Tibial nerve (tissue), 4 donors: ENCODE results near the gene CHD2. TPM values are rescaled to one million over a fixed set of nuclear protein-coding genes. Genes with fewer than 3 reads are reported as not detected.

ENCODE experiments used
- DNase-seq, 2 donors: peaks; one replicate each; pipeline ENCODE4 v3.0.0-alpha.2; 2019; ENCODE audit warnings: low spot score in 2 of 2
- H3K27ac ChIP-seq, 4 donors: fragments of 200-600 bp; sonication (generic) in 3 of 4; one replicate each; pipeline ENCODE4 v1.5.1; 2017 to 2019; ENCODE audit warnings: mild to moderate bottlenecking in 1 of 4
- H3K27me3 ChIP-seq, 2 donors: fragments of 200-600 bp; sonication (generic) in 1 of 2; one replicate each; pipeline versions ENCODE4 v1.5.1 to v1.6.0; 2017 to 2019
- H3K36me3 ChIP-seq, 3 donors: fragments of 200-600 bp; sonication (generic); one replicate each; pipeline ENCODE4 v1.5.1; 2018 to 2019
- H3K4me1 ChIP-seq, 4 donors: fragments of 200-600 bp; sonication (generic) in 3 of 4; one replicate each; pipeline ENCODE4 v1.5.1; 2017 to 2019
- H3K4me3 ChIP-seq, 4 donors: fragments of 200-600 bp; sonication (generic) in 3 of 4; one replicate each; pipeline ENCODE4 v1.5.1; 2017 to 2019; ENCODE audit warnings: mild to moderate bottlenecking in 1 of 4, moderate library complexity in 1 of 4
- H3K9me3 ChIP-seq, 4 donors: fragments of 200-600 bp; sonication (generic) in 3 of 4; one replicate each; pipeline ENCODE4 v1.5.1; 2017 to 2019
- EP300 ChIP-seq, 2 donors: sonication (generic); formaldehyde crosslinking; IDR thresholded peaks; one replicate each; pipeline ENCODE4 v1.6.1; 2017; ENCODE audit warnings: antibody characterized with exemption in 2 of 2, mild to moderate bottlenecking in 1 of 2
- POLR2A ChIP-seq, 2 donors: fragments of 450-650 bp; IDR thresholded peaks; one replicate each; pipeline ENCODE4 v1.6.1; 2017; ENCODE audit warnings: antibody characterized with exemption in 2 of 2, mild to moderate bottlenecking in 2 of 2, moderate library complexity in 2 of 2
- WGBS, 2 donors: methylation state at CpG; one replicate each; pipeline ENCODE4 v1.1.5; 2018; 5-methylcytosine and 5-hydroxymethylcytosine counted together
- total RNA-seq, 4 donors: library from RNA; depleted of rRNA; stranded (reverse); fragments of >200 nt; gene quantifications; one replicate each; pipeline ENCODE4 v1.1.0, GENCODE V29; 2016
- TF ChIP-seq, protein P1 (sequence below), 5 experiments: fragments of 200-600 bp in 3 of 5; fragments of 450-650 bp in 2 of 5; sonication (generic) in 3 of 5; IDR thresholded peaks; one replicate each; pipeline ENCODE4 v1.5.1; 2016 to 2019; ENCODE audit warnings: antibody characterized with exemption in 5 of 5, mild to moderate bottlenecking in 3 of 5, moderate library complexity in 2 of 5

CHD2 gene
- total RNA-seq, 4 donors from 2014 or later = 96.5 to 133 (median 102) TPM

- WGBS, 2 donors = 72 to 80% methylated on average over 2 of the region's 2 CpGs
- no peak overlapping the region for H3K4me3 ChIP-seq
- no peaks in the 10 kb centered on the region for H3K27me3 ChIP-seq
- no peak for DNase-seq
- no peaks in the 10 kb centered on the region for H3K9me3 ChIP-seq
- TF ChIP-seq POLR2A (IDR thresholded peaks at IDR 0.05) (no peak), EP300 (IDR thresholded peaks at IDR 0.05) (no peak)
- TF ChIP-seq, protein P1, sequence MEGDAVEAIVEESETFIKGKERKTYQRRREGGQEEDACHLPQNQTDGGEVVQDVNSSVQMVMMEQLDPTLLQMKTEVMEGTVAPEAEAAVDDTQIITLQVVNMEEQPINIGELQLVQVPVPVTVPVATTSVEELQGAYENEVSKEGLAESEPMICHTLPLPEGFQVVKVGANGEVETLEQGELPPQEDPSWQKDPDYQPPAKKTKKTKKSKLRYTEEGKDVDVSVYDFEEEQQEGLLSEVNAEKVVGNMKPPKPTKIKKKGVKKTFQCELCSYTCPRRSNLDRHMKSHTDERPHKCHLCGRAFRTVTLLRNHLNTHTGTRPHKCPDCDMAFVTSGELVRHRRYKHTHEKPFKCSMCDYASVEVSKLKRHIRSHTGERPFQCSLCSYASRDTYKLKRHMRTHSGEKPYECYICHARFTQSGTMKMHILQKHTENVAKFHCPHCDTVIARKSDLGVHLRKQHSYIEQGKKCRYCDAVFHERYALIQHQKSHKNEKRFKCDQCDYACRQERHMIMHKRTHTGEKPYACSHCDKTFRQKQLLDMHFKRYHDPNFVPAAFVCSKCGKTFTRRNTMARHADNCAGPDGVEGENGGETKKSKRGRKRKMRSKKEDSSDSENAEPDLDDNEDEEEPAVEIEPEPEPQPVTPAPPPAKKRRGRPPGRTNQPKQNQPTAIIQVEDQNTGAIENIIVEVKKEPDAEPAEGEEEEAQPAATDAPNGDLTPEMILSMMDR (IDR thresholded peaks at IDR 0.05) = no peak
- H3K36me3 ChIP-seq = peaks cover 0 to 95% (median 50%) of the 10 kb centered on the region in 3 donors
- no peaks in the 10 kb centered on the region for H3K4me1 ChIP-seq
- peak overlapping the region in 1 of 4 donors; percentile 17 for H3K27ac ChIP-seq
Observed at GRCh38 chr15:93001881-93002280, 101.8 kb downstream of the CHD2 start.

GRCh38 chr15:93005133-93005532, 105.0 kb downstream of the CHD2 start:
- DNase-seq = no peak
- WGBS, 2 donors = 78 to 87% methylated on average over 4 of the region's 4 CpGs
- no peak overlapping the region for H3K27ac ChIP-seq
- TF ChIP-seq EP300 (IDR thresholded peaks at IDR 0.05) = no peak
- no peaks in the 10 kb centered on the region for H3K9me3 ChIP-seq
- H3K36me3 ChIP-seq = peaks cover 0 to 89% (median 37%) of the 10 kb centered on the region in 3 donors
- no peaks in the 10 kb centered on the region for H3K4me1 ChIP-seq
- H3K27me3 ChIP-seq = no peaks in the 10 kb centered on the region
- H3K4me3 ChIP-seq = no peak overlapping the region

DNA sequence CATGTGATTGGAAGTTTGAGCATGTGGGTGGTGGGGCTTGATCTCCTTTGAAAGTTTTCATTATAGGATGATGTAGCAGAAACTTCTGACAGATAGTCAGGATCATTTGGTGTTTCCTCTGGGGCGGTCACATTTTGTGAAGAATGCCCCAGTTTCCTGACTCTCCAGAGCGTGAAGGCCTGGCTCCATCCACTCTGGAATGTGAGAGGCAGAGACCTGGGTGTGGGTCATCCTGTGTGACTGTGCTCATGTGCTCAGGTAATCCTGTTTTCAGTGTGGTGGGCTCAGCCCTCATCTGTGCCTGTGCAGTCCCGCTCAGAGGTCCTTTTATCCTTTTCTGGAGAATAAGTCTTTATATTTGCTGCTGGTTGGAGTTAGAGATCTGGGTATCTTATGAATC, 107.9 kb downstream of the CHD2 start:
- Histone ChIP-seq H3K36me3 (peaks cover 0 to 89% (median 40%) of the 10 kb centered on the region in 3 donors), H3K9me3 (no peaks in the 10 kb centered on the region), H3K4me1 (no peaks in the 10 kb centered on the region), H3K4me3 (no peak overlapping the region), H3K27me3 (no peaks in the 10 kb centered on the region), H3K27ac (no peak overlapping the region)
- WGBS, 2 donors = 92 to 97% methylated on average over 3 of the region's 3 CpGs
- no peak for DNase-seq
- TF ChIP-seq POLR2A (IDR thresholded peaks at IDR 0.05) = no peak
- no peak for TF ChIP-seq EP300 (IDR thresholded peaks at IDR 0.05)
- TF ChIP-seq, protein P1 (IDR thresholded peaks at IDR 0.05) = no peak

GRCh38 chr15:93012786-93013185, 112.7 kb downstream of the CHD2 start:
- TF ChIP-seq POLR2A (IDR thresholded peaks at IDR 0.05) (no peak), EP300 (IDR thresholded peaks at IDR 0.05) (no peak)
- TF ChIP-seq, protein P1 (IDR thresholded peaks at IDR 0.05) = no peak
- H3K36me3 ChIP-seq = peaks cover 3 to 96% (median 42%) of the 10 kb centered on the region in 3 donors
- no peak for DNase-seq
- H3K27me3 ChIP-seq = no peaks in the 10 kb centered on the region
- no peaks in the 10 kb centered on the region for H3K9me3 ChIP-seq
- WGBS, 2 donors = 67 to 80% methylated on average over 1 of the region's 1 CpG
- H3K4me1 ChIP-seq = no peaks in the 10 kb centered on the region
- no peak overlapping the region for H3K27ac ChIP-seq
- H3K4me3 ChIP-seq = no peak overlapping the region

DNA sequence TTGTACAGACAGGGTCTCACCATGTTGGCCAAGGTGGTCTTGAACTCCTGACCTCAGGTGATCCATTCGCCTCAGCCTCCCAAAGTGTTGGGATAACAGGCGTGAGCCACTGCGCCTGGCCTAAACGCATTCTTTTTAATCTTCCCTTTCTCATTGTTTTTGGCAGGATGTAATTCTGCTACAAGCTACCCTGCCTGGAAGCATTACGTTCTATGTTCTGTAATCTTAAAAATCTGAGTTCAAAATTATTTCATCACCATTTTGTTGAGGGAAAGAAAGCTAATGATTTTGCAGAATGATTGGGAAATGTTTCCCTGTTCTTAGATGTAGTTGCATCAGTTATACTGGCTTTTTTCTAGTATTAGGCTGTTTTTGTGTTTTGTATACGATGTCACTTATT, 117.4 kb downstream of the CHD2 start:
- no peak for TF ChIP-seq POLR2A (IDR thresholded peaks at IDR 0.05)
- TF ChIP-seq, protein P1 (IDR thresholded peaks at IDR 0.05) = no peak
- TF ChIP-seq EP300 (IDR thresholded peaks at IDR 0.05) = no peak
- Histone ChIP-seq H3K36me3 (peaks cover 3 to 95% (median 45%) of the 10 kb centered on the region in 3 donors), H3K27ac (no peak overlapping the region), H3K4me1 (no peaks in the 10 kb centered on the region), H3K27me3 (no peaks in the 10 kb centered on the region), H3K9me3 (no peaks in the 10 kb centered on the region), H3K4me3 (no peak overlapping the region)
- WGBS, 2 donors = 88 to 89% methylated on average over 6 of the region's 6 CpGs
- DNase-seq = no peak

- no peaks in the 10 kb centered on the region for H3K4me1 ChIP-seq
- peaks cover 3 to 95% (median 42%) of the 10 kb centered on the region in 3 donors for H3K36me3 ChIP-seq
- WGBS, 2 donors = 73 to 82% methylated on average over 4 of the region's 4 CpGs
- H3K4me3 ChIP-seq = no peak overlapping the region
- TF ChIP-seq, protein P1 (IDR thresholded peaks at IDR 0.05) = no peak
- TF ChIP-seq POLR2A (IDR thresholded peaks at IDR 0.05) (no peak), EP300 (IDR thresholded peaks at IDR 0.05) (no peak)
- DNase-seq = no peak
- peak overlapping the region in 2 of 4 donors; percentile 61 to 67 for H3K27ac ChIP-seq
- H3K27me3 ChIP-seq = no peaks in the 10 kb centered on the region
- no peaks in the 10 kb centered on the region for H3K9me3 ChIP-seq
Observed at GRCh38 chr15:93018574-93018973, 118.5 kb downstream of the CHD2 start.
